Activated T-cell treated with anti-CD3 and anti-CD28 coated beads, Interleukin-2, amount 50 U/mL, for 24 hours (primary cell): Measurements from ENCODE around the gene MYRF.

Experiments
- DNase-seq: peaks from one replicate; pipeline ENCODE4 v3.0.0-alpha.2; 2020
- H3K27ac Mint-ChIP-seq: 2 replicates; pipeline ENCODE4 v1.8.0; 2020; ENCODE audit warnings: mild to moderate bottlenecking, mixed read lengths
- H3K27me3 Mint-ChIP-seq: 2 replicates; pipeline ENCODE4 v1.8.0; 2020; ENCODE audit warnings: mixed read lengths
- H3K36me3 Mint-ChIP-seq: 2 replicates; pipeline ENCODE4 v1.8.0; 2020; ENCODE audit warnings: low read depth, mixed read lengths
- H3K4me1 Mint-ChIP-seq: 2 replicates; pipeline ENCODE4 v1.8.0; 2020; ENCODE audit warnings: low read depth, mixed read lengths
- H3K4me3 Mint-ChIP-seq: 2 replicates; pipeline ENCODE4 v1.8.0; 2020; ENCODE audit warnings: mild to moderate bottlenecking, moderate library complexity, mixed read lengths
- H3K9me3 Mint-ChIP-seq: 2 replicates; pipeline ENCODE4 v1.8.0; 2020; ENCODE audit warnings: mixed read lengths

MYRF gene

GRCh38 chr11:61778357-61778886 lies 26.0 kb downstream of the MYRF start:
- no peak overlapping the region for H3K4me3 Mint-ChIP-seq
- peaks cover 16% of the 10 kb centered on the region for H3K4me1 Mint-ChIP-seq
- peaks cover 7% of the 10 kb centered on the region for H3K27me3 Mint-ChIP-seq
- H3K9me3 Mint-ChIP-seq, result no peaks in the 10 kb centered on the region
- H3K36me3 Mint-ChIP-seq, result peaks cover 6% of the 10 kb centered on the region
- H3K27ac Mint-ChIP-seq, result no peak overlapping the region
- DNase-seq, result no peak

GRCh38 chr11:61778920-61779650 lies 26.6 kb downstream of the MYRF start:
- DNase-seq, result no peak
- Mint-ChIP-seq H3K27ac (no peak overlapping the region), H3K9me3 (no peaks in the 10 kb centered on the region), H3K4me1 (peaks cover 16% of the 10 kb centered on the region), H3K27me3 (peaks cover 7% of the 10 kb centered on the region), H3K36me3 (peaks cover 11% of the 10 kb centered on the region), H3K4me3 (no peak overlapping the region)

GRCh38 chr11:61779666-61780525 lies 27.5 kb downstream of the MYRF start:
- H3K27ac Mint-ChIP-seq, result no peak overlapping the region
- no peak overlapping the region for H3K4me3 Mint-ChIP-seq
- H3K4me1 Mint-ChIP-seq, result peaks cover 16% of the 10 kb centered on the region
- H3K9me3 Mint-ChIP-seq, result no peaks in the 10 kb centered on the region
- H3K27me3 Mint-ChIP-seq, result peaks cover 7% of the 10 kb centered on the region
- peaks cover 19% of the 10 kb centered on the region for H3K36me3 Mint-ChIP-seq
- DNase-seq, result no peak

GRCh38 chr11:61780581-61781162 lies 28.2 kb downstream of the MYRF start:
- DNase-seq, result no peak
- Mint-ChIP-seq H3K9me3 (no peaks in the 10 kb centered on the region), H3K4me3 (no peak overlapping the region), H3K27me3 (peaks cover 7% of the 10 kb centered on the region), H3K4me1 (peaks cover 16% of the 10 kb centered on the region), H3K27ac (no peak overlapping the region), H3K36me3 (peaks cover 27% of the 10 kb centered on the region)

GRCh38 chr11:61781585-61781984 lies 29.1 kb downstream of the MYRF start:
- Mint-ChIP-seq H3K4me1 (peaks cover 14% of the 10 kb centered on the region), H3K36me3 (peaks cover 36% of the 10 kb centered on the region), H3K9me3 (no peaks in the 10 kb centered on the region), H3K27ac (no peak overlapping the region), H3K27me3 (peaks cover 6% of the 10 kb centered on the region), H3K4me3 (no peak overlapping the region)
- DNase-seq, result no peak

GRCh38 chr11:61782299-61782698 lies 29.9 kb downstream of the MYRF start:
- Mint-ChIP-seq H3K36me3 (peaks cover 43% of the 10 kb centered on the region), H3K27ac (peak overlapping the region; percentile 66), H3K27me3 (peaks cover 4% of the 10 kb centered on the region), H3K4me3 (no peak overlapping the region), H3K9me3 (no peaks in the 10 kb centered on the region), H3K4me1 (peaks cover 8% of the 10 kb centered on the region)
- no peak for DNase-seq

GRCh38 chr11:61782841-61783240 lies 30.4 kb downstream of the MYRF start:
- H3K27me3 Mint-ChIP-seq, result peaks cover 3% of the 10 kb centered on the region
- DNase-seq, result no peak
- H3K4me1 Mint-ChIP-seq, result peaks cover 6% of the 10 kb centered on the region
- no peaks in the 10 kb centered on the region for H3K9me3 Mint-ChIP-seq
- no peak overlapping the region for H3K27ac Mint-ChIP-seq
- no peak overlapping the region for H3K4me3 Mint-ChIP-seq
- H3K36me3 Mint-ChIP-seq, result peaks cover 48% of the 10 kb centered on the region

- no peak overlapping the region for H3K27ac Mint-ChIP-seq
- no peak overlapping the region for H3K4me3 Mint-ChIP-seq
- no peaks in the 10 kb centered on the region for H3K27me3 Mint-ChIP-seq
- peaks cover 4% of the 10 kb centered on the region for H3K4me1 Mint-ChIP-seq
- peaks cover 57% of the 10 kb centered on the region for H3K36me3 Mint-ChIP-seq
- no peak for DNase-seq
- no peaks in the 10 kb centered on the region for H3K9me3 Mint-ChIP-seq
Observed at GRCh38 chr11:61783717-61784505, 31.5 kb downstream of the MYRF start.

- peaks cover 8% of the 10 kb centered on the region for H3K4me1 Mint-ChIP-seq
- DNase-seq, result no peak
- H3K9me3 Mint-ChIP-seq, result no peaks in the 10 kb centered on the region
- peaks cover 62% of the 10 kb centered on the region for H3K36me3 Mint-ChIP-seq
- no peak overlapping the region for H3K27ac Mint-ChIP-seq
- no peak overlapping the region for H3K4me3 Mint-ChIP-seq
- H3K27me3 Mint-ChIP-seq, result no peaks in the 10 kb centered on the region
Observed at GRCh38 chr11:61784506-61784805, 32.0 kb downstream of the MYRF start.

- Mint-ChIP-seq H3K9me3 (no peaks in the 10 kb centered on the region), H3K27me3 (no peaks in the 10 kb centered on the region), H3K4me3 (no peak overlapping the region), H3K4me1 (peaks cover 21% of the 10 kb centered on the region), H3K36me3 (peaks cover 77% of the 10 kb centered on the region), H3K27ac (no peak overlapping the region)
- DNase-seq, result no peak
Observed at GRCh38 chr11:61785837-61786402, 33.5 kb downstream of the MYRF start.

- Mint-ChIP-seq H3K27ac (no peak overlapping the region), H3K4me3 (no peak overlapping the region), H3K36me3 (peaks cover 89% of the 10 kb centered on the region), H3K9me3 (no peaks in the 10 kb centered on the region), H3K4me1 (peaks cover 28% of the 10 kb centered on the region), H3K27me3 (no peaks in the 10 kb centered on the region)
- DNase-seq, result no peak
Observed at GRCh38 chr11:61787928-61788491, 35.6 kb downstream of the MYRF start.

- H3K9me3 Mint-ChIP-seq, result no peaks in the 10 kb centered on the region
Observed at GRCh38 chr11:61791737-61792309, 39.4 kb downstream of the MYRF start.

GRCh38 chr11:61792310-61793082 lies 40.1 kb downstream of the MYRF start, which contains the start of the genes FEN1 and TMEM258:
Gene FEN1, plus strand, starts transcription at chr11:61792911. Its CDS starts 2,451 bp downstream, at chr11:61795362.
Gene TMEM258, minus strand, starts transcription at chr11:61792599. Its CDS starts 41 bp downstream, at chr11:61792558.
- no peaks in the 10 kb centered on the region for H3K27me3 Mint-ChIP-seq
- DNase-seq, result peak; percentile 94
- H3K36me3 Mint-ChIP-seq, result peaks cover 90% of the 10 kb centered on the region
- H3K4me1 Mint-ChIP-seq, result peaks cover 58% of the 10 kb centered on the region
- no peaks in the 10 kb centered on the region for H3K9me3 Mint-ChIP-seq
- H3K27ac Mint-ChIP-seq, result peak within 1 kb of the TSS; percentile 100
- peak within 1 kb of the TSS; percentile 92 for H3K4me3 Mint-ChIP-seq

More at GRCh38 chr11:61791737-61792309, 39.4 kb downstream of the MYRF start:
- Mint-ChIP-seq H3K4me3 (peak overlapping the region; percentile 92), H3K4me1 (peaks cover 53% of the 10 kb centered on the region), H3K27ac (peak overlapping the region; percentile 100), H3K36me3 (peaks cover 90% of the 10 kb centered on the region), H3K27me3 (no peaks in the 10 kb centered on the region)
- peak; percentile 60 for DNase-seq
